ENCODE data around the gene MAG. TPM values are rescaled to one million over a fixed set of nuclear protein-coding genes. Genes with fewer than 3 reads are reported as not detected.
A peak's percentile ranks its signal among the peaks of the same experiment; 100 is the strongest.

MAG gene
- total RNA-seq, result under 1 TPM in 1 of 2 donors, not detected in 1; 0.42 TPM
- polyA plus RNA-seq, result not detected
- long read RNA-seq, donor 1, partial matches to known transcripts, result 0 of 2 reads
- long read RNA-seq, donor 1, other reads (novel, unspliced or antisense), result 0 of 2 reads
- long read RNA-seq, donor 2, partial matches to known transcripts, result 1 of 2 reads
- long read RNA-seq, donor 2, other reads (novel, unspliced or antisense), result 0 of 2 reads

- WGBS, 2 donors, result 65 to 68% methylated on average over 12 of the region's 12 CpGs
- ATAC-seq (ENCODE audit: low FRiP score) (no peak), DNase-seq (no peak)
- Histone ChIP-seq H3K36me3 (ENCODE audit: control insufficient read depth in 1 of 2, insufficient read depth in 2 of 2, low read length in 1 of 2) (no peaks in the 10 kb centered on the region), H3K4me3 (ENCODE audit: low read length in 2 of 2) (no peak within 1 kb of the TSS), H3K9me3 (ENCODE audit: control insufficient read depth, low read length) (no peaks in the 10 kb centered on the region), H3K4me1 (ENCODE audit: control insufficient read depth in 1 of 2, insufficient read depth in 2 of 2, low read length in 2 of 2) (no peaks in the 10 kb centered on the region), H3K27me3 (ENCODE audit: control insufficient read depth in 1 of 2, insufficient read depth in 2 of 2, low read length in 1 of 2) (no peaks in the 10 kb centered on the region), H3K27ac (ENCODE audit: low read depth in 1 of 2, low read length in 2 of 2) (no peak within 1 kb of the TSS)
- intact Hi-C loops (cut with DNase I), result no loop called here
Measured at GRCh38 chr19:35291916-35292315, at the start of gene MAG. Gene MAG, plus strand, starts transcription at chr19:35292161. Its CDS starts 3,248 bp downstream, at chr19:35295409.

- Histone ChIP-seq H3K4me1 (ENCODE audit: control insufficient read depth in 1 of 2, insufficient read depth in 2 of 2, low read length in 2 of 2) (no peaks in the 10 kb centered on the region), H3K27me3 (ENCODE audit: control insufficient read depth in 1 of 2, insufficient read depth in 2 of 2, low read length in 1 of 2) (peaks cover 0 to 2% of the 10 kb centered on the region in 2 donors), H3K4me3 (ENCODE audit: low read length in 2 of 2) (no peak overlapping the region), H3K9me3 (ENCODE audit: control insufficient read depth, low read length) (peaks cover 1% of the 10 kb centered on the region), H3K27ac (ENCODE audit: low read depth in 1 of 2, low read length in 2 of 2) (no peak overlapping the region), H3K36me3 (ENCODE audit: control insufficient read depth in 1 of 2, insufficient read depth in 2 of 2, low read length in 1 of 2) (no peaks in the 10 kb centered on the region)
- DNase-seq, result no peak
- ATAC-seq (ENCODE audit: low FRiP score), result no peak
- intact Hi-C loops (cut with DNase I), result no loop called here
- 55 to 56% methylated on average over 4 of the region's 4 CpGs for WGBS, 2 donors
Measured at GRCh38 chr19:35246466-35247092, 45.4 kb upstream of the MAG start.

GRCh38 chr19:35247526-35248309 is 44.2 kb upstream of the MAG start:
- intact Hi-C loops (cut with DNase I), result no loop called here
- Histone ChIP-seq H3K36me3 (ENCODE audit: control insufficient read depth in 1 of 2, insufficient read depth in 2 of 2, low read length in 1 of 2) (no peaks in the 10 kb centered on the region), H3K4me3 (ENCODE audit: low read length in 2 of 2) (peak overlapping the region; percentile 0 to 51), H3K9me3 (ENCODE audit: control insufficient read depth, low read length) (no peaks in the 10 kb centered on the region), H3K27me3 (ENCODE audit: control insufficient read depth in 1 of 2, insufficient read depth in 2 of 2, low read length in 1 of 2) (peaks cover 0 to 2% of the 10 kb centered on the region in 2 donors), H3K27ac (ENCODE audit: low read depth in 1 of 2, low read length in 2 of 2) (no peak overlapping the region), H3K4me1 (ENCODE audit: control insufficient read depth in 1 of 2, insufficient read depth in 2 of 2, low read length in 2 of 2) (no peaks in the 10 kb centered on the region)
- WGBS, 2 donors, result 2% methylated on average over 39 to 42 of the region's 42 CpGs
- peak; percentile 42 for ATAC-seq (ENCODE audit: low FRiP score)
- peak in 1 of 2 donors; percentile 80 for DNase-seq

GRCh38 chr19:35248310-35249145 is 43.4 kb upstream of the MAG start, which contains the start of gene LSR:
Gene LSR, plus strand, starts transcription at chr19:35249002. Its CDS starts 21 bp downstream, at chr19:35249023.
- Histone ChIP-seq H3K36me3 (ENCODE audit: control insufficient read depth in 1 of 2, insufficient read depth in 2 of 2, low read length in 1 of 2) (no peaks in the 10 kb centered on the region), H3K4me1 (ENCODE audit: control insufficient read depth in 1 of 2, insufficient read depth in 2 of 2, low read length in 2 of 2) (no peaks in the 10 kb centered on the region), H3K4me3 (ENCODE audit: low read length in 2 of 2) (peak within 1 kb of the TSS; percentile 0 to 51), H3K9me3 (ENCODE audit: control insufficient read depth, low read length) (no peaks in the 10 kb centered on the region), H3K27me3 (ENCODE audit: control insufficient read depth in 1 of 2, insufficient read depth in 2 of 2, low read length in 1 of 2) (peaks cover 0 to 2% of the 10 kb centered on the region in 2 donors), H3K27ac (ENCODE audit: low read depth in 1 of 2, low read length in 2 of 2) (no peak within 1 kb of the TSS)
- 1% methylated on average over 68 to 69 of the region's 69 CpGs for WGBS, 2 donors
- intact Hi-C loops (cut with DNase I), result no loop called here
- DNase-seq, result peak; percentile 78 to 83
- peak; percentile 73 for ATAC-seq (ENCODE audit: low FRiP score)

- WGBS, 2 donors, result 5 to 7% methylated on average over 39 of the region's 39 CpGs
- intact Hi-C loops (cut with DNase I), result no loop called here
- peak in 1 of 2 donors; percentile 76 for DNase-seq
- no peaks in the 10 kb centered on the region for H3K4me1 ChIP-seq (ENCODE audit: control insufficient read depth in 1 of 2, insufficient read depth in 2 of 2, low read length in 2 of 2)
- no peaks in the 10 kb centered on the region for H3K9me3 ChIP-seq (ENCODE audit: control insufficient read depth, low read length)
- H3K4me3 ChIP-seq (ENCODE audit: low read length in 2 of 2), result peak overlapping the region in 1 of 2 donors; percentile 51
- no peak overlapping the region for H3K27ac ChIP-seq (ENCODE audit: low read depth in 1 of 2, low read length in 2 of 2)
- peaks cover 0 to 2% of the 10 kb centered on the region in 2 donors for H3K27me3 ChIP-seq (ENCODE audit: control insufficient read depth in 1 of 2, insufficient read depth in 2 of 2, low read length in 1 of 2)
- ATAC-seq (ENCODE audit: low FRiP score), result no peak
- H3K36me3 ChIP-seq (ENCODE audit: control insufficient read depth in 1 of 2, insufficient read depth in 2 of 2, low read length in 1 of 2), result no peaks in the 10 kb centered on the region
Measured at GRCh38 chr19:35249146-35249847, 42.7 kb upstream of the MAG start.

- Histone ChIP-seq H3K4me1 (ENCODE audit: control insufficient read depth in 1 of 2, insufficient read depth in 2 of 2, low read length in 2 of 2) (no peaks in the 10 kb centered on the region), H3K27me3 (ENCODE audit: control insufficient read depth in 1 of 2, insufficient read depth in 2 of 2, low read length in 1 of 2) (peaks cover 0 to 2% of the 10 kb centered on the region in 2 donors), H3K27ac (ENCODE audit: low read depth in 1 of 2, low read length in 2 of 2) (no peak overlapping the region), H3K4me3 (ENCODE audit: low read length in 2 of 2) (no peak overlapping the region), H3K9me3 (ENCODE audit: control insufficient read depth, low read length) (no peaks in the 10 kb centered on the region), H3K36me3 (ENCODE audit: control insufficient read depth in 1 of 2, insufficient read depth in 2 of 2, low read length in 1 of 2) (no peaks in the 10 kb centered on the region)
- DNase-seq, result peak in 1 of 2 donors; percentile 69
- ATAC-seq (ENCODE audit: low FRiP score), result no peak
- intact Hi-C loops (cut with DNase I), result no loop called here
- 92 to 93% methylated on average over 34 of the region's 34 CpGs for WGBS, 2 donors
Measured at GRCh38 chr19:35249848-35250711, 41.9 kb upstream of the MAG start.

- Histone ChIP-seq H3K9me3 (ENCODE audit: control insufficient read depth, low read length) (no peaks in the 10 kb centered on the region), H3K4me3 (ENCODE audit: low read length in 2 of 2) (no peak overlapping the region), H3K4me1 (ENCODE audit: control insufficient read depth in 1 of 2, insufficient read depth in 2 of 2, low read length in 2 of 2) (no peaks in the 10 kb centered on the region), H3K27me3 (ENCODE audit: control insufficient read depth in 1 of 2, insufficient read depth in 2 of 2, low read length in 1 of 2) (peaks cover 0 to 2% of the 10 kb centered on the region in 2 donors), H3K36me3 (ENCODE audit: control insufficient read depth in 1 of 2, insufficient read depth in 2 of 2, low read length in 1 of 2) (no peaks in the 10 kb centered on the region), H3K27ac (ENCODE audit: low read depth in 1 of 2, low read length in 2 of 2) (no peak overlapping the region)
- WGBS, 2 donors, result 92 to 93% methylated on average over 2 of the region's 2 CpGs
- DNase-seq, result no peak
- no peak for ATAC-seq (ENCODE audit: low FRiP score)
- intact Hi-C loops (cut with DNase I), result no loop called here
Measured at GRCh38 chr19:35251456-35251855, 40.5 kb upstream of the MAG start.

Data from aorta (tissue), 5 donors.